Stimulated activated CD4-positive, alpha-beta T cell treated with anti-CD3 and anti-CD28 coated beads, Interleukin-15, amount 100 ng/mL, for 48 hours (primary cell): ENCODE results near the gene ABCC4.
"Not testable (repeated sequence)": the region's sequence is repeated elsewhere in the genome, so short reads cannot be mapped to it uniquely, and the experiment has no call there.

Experiments
- DNase-seq, 2 donors: peaks; one replicate each; pipeline ENCODE4 v3.0.0-alpha.2; 2020; ENCODE audit warnings: low read depth in 2 of 2

The ABCC4 gene

DNA sequence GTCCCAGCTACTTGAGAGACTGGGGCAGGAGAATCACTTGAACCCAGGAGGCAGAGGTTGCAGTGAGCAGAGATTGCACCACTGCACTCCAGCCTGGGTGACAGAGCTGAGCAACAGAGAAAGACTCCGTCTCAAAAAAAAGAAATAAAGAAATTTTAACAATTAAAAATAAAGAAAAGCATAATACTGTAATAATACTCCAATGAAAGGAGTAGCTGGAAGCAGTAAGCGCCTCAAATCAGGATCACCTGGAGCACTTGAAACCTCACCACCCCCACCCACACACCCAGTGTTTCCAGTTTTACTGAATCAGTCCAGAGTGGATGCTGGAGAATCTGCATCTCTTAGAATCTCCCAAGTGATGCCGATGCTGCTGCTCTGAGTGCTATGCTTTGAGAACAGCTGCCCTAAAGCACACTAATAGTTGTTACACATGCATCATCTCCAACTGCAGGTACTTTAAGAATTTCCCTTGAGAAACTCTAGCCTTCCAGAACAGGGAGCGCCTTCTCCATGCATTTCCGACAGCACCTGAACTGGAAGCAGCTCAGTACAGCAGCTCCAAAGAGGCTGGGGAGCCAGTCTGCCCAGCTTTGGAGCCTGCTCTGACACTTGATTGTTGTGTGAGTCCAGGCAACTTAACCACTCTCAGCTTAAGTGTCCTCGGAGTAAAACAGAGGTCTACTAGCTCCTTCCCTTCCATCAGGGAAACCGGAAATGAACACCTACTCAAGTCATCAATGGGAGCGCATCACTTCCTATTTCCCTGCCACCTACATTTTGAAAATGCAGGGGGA, 2.9 kb downstream of the ABCC4 start:
- no peak for DNase-seq

DNA sequence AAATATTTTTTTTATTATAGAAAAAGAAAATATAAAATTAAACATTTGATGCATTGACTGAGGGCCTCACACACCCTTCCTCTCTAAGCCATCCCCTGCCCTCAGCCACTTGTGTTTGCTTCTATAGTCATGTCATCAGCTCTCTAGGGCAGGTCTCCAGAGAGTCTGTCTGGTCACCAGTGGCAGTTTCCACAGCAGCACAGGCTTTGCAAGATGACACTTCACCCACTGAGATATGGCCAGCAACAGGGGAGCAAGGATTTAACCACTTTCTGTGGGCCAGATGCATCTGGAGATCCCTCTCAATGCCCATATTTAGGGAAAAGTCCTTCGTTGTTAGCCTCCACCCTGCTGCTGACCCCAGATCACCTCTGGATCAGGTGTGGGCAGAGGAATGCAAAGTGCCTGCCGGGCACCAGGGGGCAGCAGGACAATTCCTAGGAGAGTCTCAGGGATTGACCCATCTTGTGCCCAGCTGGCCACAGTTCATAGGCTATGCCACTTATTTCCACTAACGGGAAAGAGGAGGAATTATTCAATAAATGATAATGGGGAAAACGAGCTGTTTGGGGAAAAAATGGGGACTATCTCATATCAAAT, 4.8 kb downstream of the ABCC4 start:
- no peak for DNase-seq

DNA sequence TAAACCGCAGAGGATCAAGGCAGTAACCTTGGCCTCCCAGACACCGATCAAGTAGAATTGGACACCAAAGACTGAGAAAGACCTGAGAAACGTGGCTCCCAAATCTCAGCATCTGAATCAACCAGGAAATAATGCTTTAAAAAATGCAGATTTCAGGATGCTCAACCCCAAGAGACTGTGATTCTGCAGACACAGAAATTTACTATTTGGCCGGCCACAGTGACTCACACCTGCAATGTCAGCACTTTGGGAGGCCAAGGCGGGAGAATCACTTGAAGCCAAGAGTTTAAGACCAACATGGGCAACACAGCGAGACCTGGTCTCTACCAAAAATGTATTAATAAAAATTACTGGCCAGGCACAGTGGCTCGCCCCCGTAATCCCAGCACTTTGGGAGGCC, 6.2 kb downstream of the ABCC4 start:
- no peak for DNase-seq

DNA sequence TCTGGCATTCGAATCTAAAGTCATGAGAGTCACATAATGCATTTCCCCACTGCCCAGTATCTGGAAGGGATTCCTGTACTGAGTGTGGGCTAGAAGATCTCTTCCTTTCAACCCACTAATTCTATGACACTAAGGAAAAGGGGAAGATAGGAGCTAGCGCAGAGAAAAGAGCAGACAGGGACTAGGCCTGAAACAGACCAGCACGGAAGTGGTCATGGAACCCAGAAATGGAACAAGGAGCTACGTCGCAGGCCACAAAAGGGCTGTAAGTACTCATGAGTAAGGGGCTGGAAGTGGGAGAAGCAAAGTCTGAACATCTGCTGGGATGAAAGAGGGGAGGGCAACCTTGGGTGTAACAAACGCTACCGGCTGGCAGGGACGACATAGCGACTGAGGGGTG, 8.6 kb downstream of the ABCC4 start:
- no peak for DNase-seq

DNA sequence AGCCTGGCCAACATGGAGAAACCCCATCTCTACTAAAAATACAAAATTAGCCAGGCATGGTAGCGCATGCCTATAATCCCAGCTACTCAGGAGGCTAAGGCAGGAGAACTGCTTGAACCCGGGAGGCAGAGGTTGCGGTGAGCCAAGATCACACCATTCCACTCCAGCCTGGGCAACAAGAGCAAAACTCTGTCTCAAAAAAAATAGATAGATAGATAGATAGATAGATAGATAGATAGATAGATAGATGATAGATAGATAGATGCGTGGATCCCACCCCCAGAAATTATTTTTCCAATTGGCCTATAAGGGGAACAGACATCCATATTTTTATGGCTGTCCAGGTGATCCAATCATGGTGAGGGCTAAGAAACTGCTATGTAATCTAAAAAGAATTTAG, 11.3 kb downstream of the ABCC4 start:
- DNase-seq, result not testable (repeated sequence)

DNA sequence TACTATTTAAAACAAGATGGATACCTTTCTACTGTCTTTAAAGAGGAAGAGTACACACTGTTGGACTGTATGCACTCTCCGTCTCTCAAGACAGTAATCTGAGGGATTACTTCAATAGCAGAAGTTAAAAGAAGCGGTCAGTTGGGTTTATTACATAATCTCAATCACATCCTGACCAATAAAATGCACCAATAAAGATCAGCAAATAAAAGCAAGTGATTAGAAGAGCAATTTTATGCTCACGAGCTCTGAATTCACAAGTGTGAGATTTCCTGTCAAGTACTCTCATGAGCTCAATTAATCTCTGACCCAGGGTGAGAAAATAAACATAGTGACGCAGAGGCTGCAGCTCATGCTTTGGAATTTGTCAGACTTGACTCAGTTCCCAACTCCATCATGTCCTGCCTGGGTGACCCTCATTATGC, 12.2 kb downstream of the ABCC4 start:
- no peak for DNase-seq

DNA sequence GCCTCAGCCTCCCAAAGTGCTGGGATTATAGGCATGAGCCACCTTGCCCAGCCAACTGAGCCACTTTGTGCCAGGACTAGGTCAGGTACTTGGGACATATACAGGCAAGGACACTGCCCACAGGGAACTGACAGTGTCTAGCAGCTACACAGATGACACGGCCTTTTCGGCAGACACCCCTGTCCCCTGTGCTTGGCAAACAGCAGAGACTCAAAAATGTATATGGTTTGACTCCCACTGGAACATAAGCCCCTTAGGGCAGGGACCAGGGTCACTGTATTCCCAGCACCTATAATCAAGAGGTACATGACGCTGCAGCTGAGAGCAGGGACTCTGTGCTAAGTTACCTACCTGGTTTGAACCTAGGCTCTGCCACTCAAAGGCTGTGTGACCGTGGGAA, 16.8 kb downstream of the ABCC4 start:
- DNase-seq, result no peak

DNA sequence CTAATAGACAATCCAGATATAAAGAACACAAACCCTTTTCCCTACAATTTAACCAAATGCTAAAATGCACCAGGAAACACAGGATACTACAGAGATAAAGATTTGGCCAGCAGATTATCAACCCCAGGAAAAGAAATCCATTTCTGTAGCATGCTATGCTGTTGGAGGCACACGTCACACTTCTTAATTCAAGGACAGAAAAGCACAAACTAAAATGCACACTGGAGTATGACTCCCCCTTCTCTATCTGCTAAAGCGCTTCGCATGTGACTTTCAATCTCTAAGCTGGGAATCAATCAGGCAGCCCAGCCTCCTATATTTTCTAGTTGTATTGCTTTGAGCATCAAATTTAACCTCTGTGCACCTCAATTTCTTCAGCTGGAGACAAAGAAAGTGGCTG, 22.2 kb downstream of the ABCC4 start:
- DNase-seq, result no peak

DNA sequence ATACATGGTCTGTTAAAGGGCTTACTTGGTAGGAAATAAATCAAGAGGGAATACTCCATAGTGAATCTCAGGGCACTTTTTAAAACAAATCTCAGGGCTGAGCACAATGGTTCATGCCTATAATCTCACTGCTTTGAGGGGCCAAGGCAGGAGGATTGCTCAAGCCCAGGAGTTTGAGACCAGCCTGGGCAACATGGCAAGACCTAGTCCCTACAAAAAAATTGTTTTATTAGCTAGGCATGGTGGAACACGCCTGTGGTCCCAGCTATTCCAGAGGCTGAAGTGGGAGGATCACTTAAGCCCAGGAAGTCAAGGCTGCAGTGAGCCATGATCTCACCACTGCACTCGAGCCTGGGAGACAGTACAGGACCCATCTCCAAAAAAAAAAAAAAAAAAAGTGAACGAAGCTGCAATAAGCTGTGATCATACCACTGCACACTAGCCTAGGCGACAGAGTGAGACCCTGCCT, 25.2 kb downstream of the ABCC4 start:
- no peak for DNase-seq

DNA sequence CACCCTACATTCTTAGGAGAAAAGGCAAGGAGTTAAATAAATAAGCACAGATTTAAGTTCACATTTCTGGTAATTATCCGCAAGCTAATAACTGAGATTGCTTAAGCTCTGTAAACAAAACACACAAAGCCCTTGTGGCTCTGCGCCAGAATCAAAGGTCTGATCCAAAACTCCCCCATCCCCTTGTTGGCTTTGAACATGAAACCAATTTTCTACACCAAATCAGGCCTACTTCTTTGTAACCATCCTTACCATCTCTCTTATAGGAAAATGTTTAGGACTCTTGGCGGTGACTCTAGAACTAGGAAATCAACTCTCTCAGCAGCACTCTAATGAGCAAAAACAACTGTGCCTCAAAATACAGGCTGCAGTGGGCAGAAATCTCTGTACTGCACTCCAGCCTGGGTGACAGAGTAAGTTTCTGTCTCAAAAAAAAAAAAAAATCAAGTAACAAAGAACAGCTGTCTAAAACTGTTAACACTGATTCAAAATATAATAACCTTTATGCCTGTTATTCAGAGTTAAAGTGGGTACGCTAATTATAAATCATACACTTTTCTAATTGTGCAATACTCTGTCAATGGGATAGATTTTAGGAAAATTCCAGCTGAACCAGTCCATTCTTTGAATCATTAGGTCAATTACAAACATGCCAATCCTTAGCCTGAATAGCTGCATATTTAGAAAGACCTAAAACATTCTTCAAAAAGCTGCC, 25.8 kb downstream of the ABCC4 start:
- DNase-seq, result no peak

DNA sequence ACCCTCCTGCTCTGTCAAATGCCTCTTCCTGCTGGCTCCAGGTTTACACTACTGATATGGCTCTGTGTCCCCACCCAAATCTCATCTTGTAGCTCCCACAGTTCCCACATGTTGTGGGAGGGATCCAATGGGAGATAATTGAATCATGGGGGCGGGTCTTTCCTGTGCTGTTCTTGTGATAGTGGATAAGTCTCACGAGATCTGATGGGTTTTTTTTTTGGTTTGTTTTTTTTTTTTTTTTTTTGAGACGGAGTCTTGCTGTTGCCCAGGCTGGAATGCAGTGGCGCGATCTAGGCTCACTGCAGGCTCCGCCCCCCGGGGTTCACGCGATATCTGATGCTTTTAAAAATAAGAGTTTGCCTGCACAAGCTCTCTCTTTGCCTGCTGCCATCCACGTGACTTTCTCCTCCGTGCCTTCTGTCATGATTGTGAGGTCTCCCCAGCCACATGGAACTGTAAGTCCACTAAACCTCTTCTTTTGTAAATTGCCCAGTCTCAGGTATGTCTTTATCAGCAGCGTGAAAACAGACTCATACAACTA, 27.6 kb downstream of the ABCC4 start:
- DNase-seq, result not testable (repeated sequence)

DNA sequence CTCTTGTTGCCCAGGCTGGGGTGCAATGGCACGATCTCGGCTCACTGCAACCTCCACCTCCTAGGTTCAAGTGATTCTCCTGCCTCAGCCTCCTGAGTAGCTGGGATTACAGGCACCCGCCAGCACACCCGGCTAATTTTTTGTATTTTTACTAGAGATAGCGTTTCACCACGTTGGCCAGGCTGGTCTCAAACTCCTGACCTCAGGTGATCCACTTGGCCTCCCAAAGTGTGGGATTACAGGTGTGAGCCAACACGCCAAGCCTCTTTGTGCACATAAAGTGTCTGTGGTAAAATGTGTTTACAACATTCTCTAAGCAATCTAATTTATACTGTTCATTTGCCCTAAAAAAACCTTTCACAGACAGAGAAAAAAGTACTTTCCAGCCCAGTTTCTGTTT, 29.2 kb downstream of the ABCC4 start:
- not testable (repeated sequence) for DNase-seq

DNA sequence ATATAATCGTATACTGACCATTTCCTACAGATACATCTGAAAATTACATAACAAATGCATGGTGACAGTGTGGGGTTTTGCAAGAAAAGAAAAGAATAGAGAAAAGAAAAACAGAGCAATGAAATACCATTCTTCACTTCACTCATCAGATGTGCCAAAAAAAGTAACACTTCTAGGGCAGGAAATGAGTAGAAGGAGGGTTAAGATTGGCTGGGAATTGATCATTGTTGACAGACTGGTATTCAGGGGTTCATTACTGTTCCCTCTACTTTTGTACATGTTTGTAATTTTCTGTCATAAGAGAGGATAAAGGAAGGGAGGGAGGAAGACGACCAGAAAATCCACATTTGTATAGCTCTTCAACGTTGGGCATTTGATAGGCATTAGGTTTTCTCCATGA, 31.5 kb downstream of the ABCC4 start:
- DNase-seq, result no peak

DNA sequence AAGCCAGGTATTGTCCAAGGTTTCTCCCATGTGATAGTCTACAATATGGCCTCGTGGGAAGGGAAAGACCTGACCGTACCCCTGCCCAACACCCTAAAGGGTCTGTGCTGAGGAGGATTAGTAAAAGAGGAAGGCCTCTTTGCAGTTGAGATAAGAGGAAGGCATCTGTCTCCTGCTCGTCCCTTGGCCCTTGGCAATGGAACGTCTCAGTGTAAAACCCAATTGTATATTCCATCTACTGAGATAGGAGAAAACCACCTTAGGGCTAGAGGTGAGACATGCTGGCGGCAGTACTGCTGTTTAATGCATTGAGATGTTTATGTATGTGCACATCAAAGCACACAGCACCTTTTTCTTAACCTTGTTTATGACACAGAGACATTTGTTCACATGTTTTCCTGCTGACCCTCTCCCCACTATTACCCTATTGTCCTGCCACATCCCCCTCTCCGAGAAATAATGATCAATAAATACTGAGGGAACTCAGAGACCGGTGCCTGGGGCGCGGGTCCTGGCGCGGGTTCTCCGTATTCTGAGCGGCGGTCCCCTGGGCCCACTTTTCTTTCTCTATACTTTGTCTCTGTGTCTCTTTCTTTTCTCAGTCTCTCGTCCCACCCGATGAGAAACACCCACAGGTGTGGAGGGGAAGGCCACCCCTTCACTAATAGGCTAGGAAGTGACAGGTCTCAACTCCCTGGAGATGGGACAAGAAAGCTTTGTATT, 32.7 kb downstream of the ABCC4 start:
- not testable (repeated sequence) for DNase-seq

DNA sequence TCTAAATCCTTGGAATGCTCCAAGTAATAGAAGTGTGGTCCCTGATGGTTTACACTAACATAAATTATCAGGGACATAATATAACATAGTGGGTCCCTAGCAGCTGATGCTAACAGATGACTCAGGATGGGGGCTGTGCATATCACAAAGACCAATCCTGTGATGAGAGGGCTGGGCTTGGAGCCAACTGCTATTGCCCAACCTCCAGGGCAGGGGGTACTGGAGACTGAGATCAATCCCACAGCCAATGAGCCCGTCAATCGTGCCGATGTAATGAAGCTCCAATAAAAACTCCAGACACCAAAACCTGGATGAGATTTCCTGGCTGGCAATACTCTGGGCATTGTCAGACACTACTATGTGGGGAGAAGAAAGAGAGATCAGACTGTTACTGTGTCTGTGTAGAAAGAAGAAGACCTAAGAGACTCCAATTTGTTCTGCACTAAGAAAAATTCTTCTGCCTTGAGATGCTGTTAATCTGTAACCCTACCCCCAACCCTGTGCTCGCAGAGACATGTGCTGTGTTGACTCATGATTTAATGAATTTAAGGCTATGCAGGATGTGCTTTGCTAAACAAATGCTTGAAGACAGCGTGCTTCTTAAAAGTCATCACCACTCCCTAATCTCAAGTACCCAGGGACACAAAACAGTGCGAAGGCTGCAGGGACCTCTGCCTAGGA, 33.4 kb downstream of the ABCC4 start:
- DNase-seq, result no peak

DNA sequence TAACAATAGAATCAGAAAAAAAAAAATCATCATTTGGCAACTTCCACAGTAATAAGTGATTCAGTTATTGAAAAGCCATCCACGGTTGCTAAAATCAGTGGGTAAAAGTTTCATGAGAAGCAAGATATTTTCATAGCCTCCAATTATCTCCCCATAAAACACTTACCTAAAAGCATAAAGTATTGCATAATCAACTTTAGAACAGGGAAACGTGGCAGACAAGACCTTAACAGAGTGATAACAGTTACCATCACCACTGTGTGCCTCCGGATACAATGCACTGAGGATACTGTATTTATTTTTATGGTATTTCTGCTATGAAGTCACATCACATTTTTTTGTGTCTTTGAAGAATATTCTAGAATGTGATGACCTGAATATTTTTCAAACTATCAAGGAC, 37.0 kb downstream of the ABCC4 start:
- no peak for DNase-seq

DNA sequence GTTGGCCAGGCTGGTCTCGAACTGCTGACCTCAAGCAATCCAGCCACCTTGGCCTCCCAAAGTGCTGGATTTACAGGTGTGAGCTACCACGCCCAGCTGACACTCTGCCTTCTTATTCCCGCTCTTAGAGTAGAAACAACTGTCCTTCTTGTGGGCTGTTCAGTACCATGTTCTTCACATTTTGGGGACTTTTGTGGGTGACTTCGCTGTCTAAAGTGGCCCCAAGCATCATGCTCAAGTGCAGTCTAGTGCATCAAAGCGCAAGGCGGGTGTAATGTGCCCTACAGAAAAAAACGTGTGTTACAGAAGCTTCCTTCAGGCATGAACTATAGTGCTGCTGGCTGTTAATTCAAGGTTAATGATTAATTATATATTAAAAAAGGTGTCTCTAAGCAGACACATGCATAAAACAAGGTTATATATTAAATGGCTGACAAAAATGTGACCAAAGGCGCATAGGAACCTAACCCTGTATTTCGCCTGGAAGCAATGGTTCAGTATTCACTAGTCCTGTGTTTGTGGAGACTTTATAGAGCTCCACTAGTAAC, 38.3 kb downstream of the ABCC4 start:
- no peak for DNase-seq

DNA sequence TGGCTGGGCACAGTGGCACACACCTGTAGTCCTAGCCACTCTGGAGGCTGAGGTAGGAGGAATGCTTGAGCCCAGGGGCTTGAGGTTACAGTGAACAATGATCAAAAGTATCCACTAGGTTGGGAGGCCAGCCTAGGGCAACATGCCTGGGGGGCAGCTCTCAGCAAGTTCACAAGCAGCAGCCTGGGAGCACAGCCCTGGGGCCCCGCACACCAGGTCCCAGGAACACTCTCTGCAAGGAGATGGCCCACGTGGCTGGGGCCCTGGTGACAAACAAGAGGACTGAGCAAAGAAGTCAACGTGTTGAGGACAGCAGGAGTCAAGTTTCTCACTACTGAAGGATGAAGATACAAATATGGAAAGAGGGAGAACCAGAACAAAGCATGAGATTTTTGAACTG, 39.3 kb downstream of the ABCC4 start:
- no peak for DNase-seq

DNA sequence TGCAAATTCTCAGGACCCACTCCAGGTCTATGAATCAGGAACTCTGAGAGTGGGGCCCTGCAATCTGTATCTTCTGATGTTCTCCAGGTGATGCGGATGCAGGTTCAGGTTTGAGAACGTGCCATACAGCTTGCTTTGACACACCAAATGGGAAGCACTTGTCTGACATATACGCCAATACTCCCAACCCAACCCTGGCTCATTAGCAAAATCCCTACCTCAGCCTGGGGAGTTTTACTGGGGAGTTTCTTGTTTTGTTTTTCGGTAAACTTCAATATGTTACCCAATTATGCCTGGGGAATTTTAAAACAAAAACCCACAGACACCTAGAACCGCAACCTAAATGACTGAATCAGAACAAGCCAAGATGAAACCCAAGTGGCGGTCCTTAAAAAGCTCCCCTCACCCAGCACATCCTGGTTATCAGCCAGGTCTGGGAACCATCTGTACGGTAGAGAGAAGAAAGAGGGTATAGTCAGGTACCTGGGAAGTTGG, 41.2 kb downstream of the ABCC4 start:
- DNase-seq, result no peak

DNA sequence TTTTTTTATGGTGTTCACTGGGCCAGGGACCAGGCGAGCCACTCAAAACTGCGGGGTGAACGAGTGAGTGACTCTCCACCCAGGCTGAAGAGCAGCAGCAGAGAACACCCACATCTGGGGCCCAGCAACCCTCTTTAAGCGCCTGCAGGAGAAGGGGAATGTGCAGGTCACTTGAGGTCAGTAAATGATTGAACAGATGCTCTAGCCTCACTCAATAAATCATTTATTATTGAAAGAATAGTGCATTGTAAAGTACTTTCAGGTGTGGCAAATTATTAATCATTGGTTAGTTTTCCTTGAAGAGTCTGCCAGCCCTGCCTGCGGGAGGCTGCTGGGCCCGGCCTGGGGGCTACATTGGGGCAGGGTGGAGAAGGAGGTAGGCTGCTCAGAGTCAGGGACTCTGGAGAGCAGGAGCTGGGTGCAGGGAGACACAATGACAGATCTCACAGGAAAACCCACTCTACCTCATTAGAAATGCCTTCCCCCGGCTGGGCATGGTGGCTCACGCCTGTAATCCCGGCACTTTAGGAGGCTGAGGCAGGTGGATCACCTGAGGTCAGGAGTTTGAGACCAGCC, 42.5 kb downstream of the ABCC4 start:
- DNase-seq, result no peak
